ENCODE measurements around the gene ANKS1A.
"Not testable (repeated sequence)": the region's sequence is repeated elsewhere in the genome, so short reads cannot be mapped to it uniquely, and the experiment has no call there.

Gene ANKS1A

DNA sequence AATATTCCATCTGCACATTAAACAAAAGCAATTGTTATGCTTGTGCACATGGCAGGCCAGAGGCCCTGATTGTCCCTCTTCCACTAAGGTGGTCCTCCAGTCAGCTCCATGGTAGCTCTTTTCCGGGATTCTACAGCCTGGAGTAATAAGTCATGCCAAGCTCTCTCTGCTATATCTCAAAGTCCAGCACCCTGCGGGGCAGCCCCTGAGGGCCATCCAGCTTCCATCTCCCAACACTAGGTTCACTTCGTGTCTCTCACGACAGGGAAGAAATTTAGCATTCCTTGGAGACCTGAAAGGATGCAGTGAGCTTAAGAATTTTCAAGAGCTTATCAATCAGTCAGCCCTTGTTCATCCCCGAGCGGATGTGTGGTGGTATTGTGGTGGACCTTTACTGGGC lies 112.3 kb downstream of the ANKS1A start:
- not testable (repeated sequence) for DNase-seq

DNA sequence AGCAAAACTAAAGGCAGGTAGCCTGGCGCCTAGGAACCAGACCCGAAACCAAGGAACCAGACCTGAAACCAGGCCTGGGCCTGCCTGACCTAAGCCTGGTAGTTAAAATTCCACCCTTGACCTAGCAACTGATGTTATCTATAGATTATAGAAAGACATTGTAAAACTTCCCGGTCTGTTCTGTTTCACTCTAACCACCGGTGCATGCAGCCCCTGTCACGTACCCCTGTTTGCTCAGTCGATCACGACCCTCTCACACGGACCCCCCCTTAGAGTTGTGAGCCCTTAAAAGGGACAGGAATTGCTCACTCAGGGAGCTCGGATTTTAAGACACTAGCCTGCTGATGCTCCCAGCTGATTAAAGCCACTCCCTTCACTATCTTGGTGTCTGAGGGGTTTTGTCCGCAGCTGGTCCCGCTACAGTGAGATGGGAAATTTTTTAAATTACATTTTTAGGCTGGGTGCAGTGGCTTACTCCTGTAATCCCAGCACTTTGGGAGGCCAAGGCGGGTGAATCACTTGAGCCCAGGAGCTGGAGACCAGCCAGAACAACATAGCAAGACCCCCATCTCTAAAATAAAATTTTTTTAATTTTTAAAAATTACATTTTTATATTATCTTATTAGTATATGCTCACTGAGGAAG lies 115.0 kb downstream of the ANKS1A start:
- not testable (repeated sequence) for DNase-seq

- DNase-seq, result no peak
These were observed 118.0 kb downstream of the ANKS1A start for GRCh38 chr6:35007016-35007415.

GRCh38 chr6:35008858-35009257 lies 119.8 kb downstream of the ANKS1A start:
- no peak for DNase-seq

DNA sequence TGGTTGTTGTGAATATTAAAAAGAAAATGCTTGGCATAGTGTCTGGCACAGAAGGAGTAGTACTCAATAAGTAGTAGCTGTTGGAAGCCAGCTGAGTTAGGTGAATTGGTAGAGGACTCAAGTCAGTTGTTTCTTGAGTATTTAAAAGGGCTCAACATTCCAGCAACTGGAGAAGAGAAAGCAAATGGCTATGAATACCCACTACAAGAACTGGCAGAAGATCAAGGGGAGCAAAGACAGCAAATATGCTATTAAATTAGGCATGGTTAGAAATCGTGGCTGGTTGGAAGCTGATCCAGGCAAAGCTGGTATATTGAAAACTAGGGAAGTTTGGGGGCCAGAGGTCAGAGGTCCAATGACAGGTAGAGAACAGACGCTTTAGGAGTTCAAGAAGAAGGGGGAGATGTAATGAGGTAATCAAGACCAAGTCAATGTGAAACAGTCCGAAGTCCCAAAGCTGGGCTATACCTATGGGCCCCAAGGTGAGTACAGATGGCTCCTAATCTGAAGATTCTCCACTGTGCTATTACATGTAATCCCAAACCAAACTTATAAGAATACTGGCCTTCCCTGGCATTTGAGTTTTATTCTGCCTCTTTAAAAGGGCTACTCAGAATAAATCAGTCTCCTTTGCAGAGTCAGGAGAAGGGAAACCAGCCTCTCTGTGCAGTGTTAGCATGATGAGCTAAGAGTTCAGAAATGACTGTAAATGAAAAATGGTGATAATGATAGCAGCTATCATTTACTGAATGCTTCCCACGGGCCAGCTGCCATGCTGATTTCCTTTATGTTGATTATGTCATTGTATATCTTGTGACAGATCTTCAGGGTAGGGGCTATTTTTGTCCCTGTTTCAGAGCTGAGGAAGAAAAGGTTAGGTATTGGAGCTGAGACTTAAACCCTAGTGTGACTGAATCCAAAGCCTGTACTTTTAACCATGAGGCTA lies 122.3 kb downstream of the ANKS1A start:
- DNase-seq, result no peak

- no peak for DNase-seq
These were observed 124.6 kb downstream of the ANKS1A start for GRCh38 chr6:35013701-35014100.

- no peak for DNase-seq
These were observed 125.3 kb downstream of the ANKS1A start for GRCh38 chr6:35014341-35014740.

DNA sequence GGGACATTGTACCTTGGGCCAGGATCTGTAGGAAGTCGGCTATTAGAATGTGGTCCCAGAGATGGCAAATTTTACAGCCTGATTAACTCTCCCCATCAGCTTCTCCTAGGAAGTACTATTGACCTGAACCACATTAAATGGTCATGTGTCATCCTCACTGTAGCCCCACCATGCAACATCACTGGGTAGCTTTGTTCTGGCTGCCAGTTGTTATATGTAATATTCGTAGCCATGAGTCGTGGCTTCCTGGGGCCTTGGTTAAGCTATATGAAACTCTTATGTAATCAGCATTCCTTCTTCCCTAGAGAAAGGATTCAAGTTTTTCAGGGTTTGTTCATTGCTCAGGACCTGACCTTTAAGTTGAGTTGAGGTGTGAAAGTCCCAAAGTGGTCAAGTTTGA lies 125.7 kb downstream of the ANKS1A start:
- DNase-seq, result no peak

DNA sequence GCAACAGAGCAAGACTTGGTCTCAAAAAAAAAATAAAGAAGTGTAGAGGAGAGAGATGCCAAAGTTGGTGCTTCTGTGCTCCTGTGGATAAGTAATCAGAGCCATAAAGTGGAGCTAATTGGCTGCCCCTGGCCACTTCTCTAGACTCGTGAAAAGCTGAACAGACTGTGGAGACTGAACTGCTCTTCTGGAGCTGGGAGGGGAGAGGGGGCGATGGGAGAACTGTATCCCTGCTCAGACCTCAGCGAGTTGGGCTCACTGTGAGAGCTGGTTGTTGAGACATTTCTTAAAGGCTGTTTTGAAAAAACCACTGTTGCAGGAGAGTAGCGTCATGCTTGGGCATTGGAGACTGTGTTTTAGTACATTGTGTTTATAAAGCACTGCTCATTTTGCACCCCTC lies 126.4 kb downstream of the ANKS1A start:
- DNase-seq, result no peak

DNA sequence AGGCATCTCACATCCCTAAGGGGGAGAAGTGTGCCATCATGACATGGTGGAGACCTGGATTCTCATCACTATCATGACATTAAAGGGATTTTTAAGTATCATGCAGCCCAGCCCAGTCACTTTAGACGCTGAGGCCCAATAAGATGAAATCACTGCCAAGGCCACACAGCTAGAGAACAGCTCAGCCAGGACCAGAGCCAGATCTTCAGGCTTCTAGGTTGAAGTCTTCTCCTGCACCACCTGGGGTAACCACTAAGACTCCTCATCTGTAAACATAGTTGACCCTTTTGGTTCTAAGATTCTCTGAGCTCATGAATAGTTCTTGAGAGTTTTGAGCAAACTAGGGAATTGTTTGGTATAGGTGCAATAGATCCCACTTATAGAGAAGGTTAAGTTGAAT lies 126.9 kb downstream of the ANKS1A start:
- DNase-seq, result no peak

GRCh38 chr6:35016502-35017321 lies 127.7 kb downstream of the ANKS1A start:
- DNase-seq, result no peak

DNA sequence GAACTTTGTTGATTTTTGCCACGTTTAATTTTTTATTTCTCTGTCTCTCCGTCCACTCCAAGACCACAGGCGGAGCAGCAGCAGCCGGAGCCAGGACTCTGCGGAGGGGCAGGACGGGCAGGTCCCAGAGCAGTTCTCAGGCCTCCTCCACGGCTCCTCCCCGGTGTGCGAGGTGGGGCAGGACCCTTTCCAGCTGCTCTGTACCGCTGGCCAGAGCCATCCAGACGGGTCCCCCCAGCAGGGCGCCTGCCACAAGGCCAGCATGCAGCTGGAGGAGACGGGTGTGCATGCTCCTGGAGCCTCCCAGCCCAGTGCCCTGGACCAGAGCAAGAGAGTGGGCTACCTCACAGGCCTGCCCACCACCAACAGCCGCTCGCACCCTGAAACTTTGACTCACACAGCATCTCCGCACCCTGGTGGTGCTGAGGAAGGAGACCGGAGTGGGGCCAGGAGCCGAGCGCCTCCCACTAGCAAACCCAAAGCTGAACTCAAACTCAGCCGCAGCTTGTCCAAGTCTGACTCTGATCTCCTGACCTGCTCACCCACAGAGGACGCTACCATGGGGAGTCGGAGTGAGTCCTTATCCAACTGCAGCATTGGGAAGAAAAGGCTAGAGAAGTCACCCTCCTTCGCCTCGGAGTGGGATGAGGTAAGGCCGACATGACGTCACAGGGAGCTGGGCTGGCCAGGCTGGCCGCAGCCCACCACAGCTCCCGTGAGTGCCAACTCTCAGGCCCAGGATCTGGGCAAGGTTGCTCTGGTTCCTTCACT lies 128.5 kb downstream of the ANKS1A start:
- DNase-seq, result no peak

DNA sequence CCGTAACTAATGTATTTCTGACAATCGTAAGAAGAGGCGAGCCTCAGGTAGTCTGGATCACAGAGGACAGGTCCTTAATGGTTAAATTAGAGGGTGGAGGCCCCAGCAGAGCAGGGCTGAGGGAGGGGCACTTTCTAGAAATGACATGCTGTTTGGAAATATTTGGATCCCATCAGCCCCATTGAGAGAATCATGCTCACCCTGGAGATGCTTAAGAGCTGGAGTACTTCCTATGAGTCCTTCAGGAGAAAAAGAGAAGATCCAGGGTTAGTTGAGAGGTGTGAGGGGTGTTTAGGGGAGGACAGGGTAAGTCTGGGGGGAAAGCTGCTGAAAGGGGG lies 129.1 kb downstream of the ANKS1A start:
- no peak for DNase-seq

DNA sequence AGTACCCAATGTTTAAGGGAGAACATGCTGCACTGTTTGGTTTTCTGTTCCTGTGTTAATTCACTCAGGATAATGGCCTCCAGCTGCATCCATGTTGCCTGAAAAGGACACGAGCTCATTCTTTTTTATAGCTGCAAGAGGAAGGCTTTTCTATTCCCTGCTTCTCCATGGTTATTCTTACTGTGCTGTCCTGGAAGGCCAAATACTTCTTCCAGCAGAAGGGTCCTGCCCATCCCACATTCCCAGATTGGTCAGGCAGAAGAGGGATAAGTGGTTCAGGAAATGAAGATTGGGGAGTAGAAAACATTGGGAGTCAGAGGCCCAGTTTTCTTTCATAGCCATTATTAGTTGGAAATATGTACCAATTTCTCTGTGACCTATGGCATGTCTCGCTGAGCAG lies 129.7 kb downstream of the ANKS1A start:
- DNase-seq, result no peak

DNA sequence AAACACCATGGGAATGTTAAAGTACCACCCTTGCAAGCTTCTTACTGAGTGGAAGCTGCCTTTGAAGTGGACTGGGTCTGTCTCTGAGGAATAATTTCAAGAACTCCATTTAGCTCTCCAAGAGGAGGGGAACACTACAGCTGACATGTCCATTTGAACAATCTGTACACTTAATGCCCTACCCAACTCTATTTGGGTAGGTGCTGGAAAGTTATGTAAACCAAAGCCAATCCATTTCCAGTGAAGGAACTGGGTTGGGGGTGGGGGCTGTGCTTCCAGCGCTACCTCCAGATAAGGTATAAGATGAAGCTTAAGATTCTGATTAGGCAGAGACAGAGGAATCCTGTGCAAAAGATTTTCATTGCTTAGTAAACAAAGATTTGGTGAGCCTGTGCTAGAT lies 130.1 kb downstream of the ANKS1A start:
- no peak for DNase-seq

DNA sequence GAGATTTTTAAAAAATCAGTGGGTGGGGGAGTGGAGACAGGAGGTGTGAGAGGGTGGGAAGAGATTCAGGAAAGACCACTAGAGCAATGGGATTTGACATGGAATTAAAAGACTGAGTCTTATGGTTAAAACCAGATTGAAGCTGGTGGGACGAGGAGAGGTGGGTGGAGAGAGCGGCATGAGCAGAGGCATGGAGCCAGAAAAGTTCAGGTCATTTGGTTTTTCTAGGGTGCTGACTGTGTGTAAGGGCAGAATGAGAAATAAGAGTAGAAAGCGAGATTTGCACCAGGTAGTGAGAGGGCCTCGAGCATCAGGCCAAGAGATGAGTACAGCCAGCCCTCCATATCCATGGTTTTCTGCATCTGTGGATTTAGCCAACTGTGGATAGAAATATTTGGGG lies 130.8 kb downstream of the ANKS1A start:
- DNase-seq, result no peak

GRCh38 chr6:35021004-35021403 lies 131.9 kb downstream of the ANKS1A start:
- no peak for DNase-seq

DNA sequence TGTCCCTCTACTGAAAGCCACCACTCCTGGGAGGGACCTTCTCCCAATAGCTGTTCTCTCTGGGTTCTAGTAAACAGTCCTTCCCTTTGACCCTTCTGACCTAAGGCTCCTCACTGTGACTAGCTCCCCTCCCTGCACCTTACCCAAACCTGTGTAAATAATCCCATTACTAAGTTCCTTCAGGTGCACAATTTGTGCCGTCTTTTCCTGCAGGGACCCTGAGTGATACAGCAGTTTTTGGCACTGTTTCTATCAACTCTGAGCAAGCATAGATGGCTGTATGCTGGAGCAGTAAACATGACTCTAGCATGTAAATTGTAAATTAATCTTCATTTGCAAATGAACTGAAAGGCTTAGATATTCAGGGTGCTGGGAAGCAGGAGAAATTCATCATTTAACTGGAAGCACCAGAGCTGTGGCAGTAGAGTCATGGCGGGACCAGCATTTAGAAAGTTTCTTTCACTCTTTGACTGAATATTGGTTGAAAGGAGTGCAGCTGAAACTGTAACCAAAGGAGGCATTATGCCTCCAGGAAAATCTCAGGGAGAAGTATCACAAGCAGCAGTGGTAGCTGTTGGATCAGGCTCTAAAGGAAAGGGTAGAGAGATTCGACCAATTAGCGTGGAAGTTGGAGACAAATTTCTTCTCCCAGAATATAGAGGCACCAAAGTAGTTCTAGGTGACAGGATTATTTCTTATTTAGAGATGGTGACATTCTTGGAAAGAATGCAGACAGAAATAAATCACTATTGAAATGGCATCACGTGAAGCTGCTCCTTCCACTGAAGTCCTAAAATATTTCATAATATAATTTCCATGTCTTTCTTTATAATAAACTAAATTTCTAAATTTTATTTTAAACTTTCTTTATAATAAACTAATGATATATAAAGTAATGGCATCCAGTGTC lies 134.3 kb downstream of the ANKS1A start:
- no peak for DNase-seq

GRCh38 chr6:35024551-35025054 lies 135.5 kb downstream of the ANKS1A start:
- no peak for DNase-seq

- DNase-seq, result no peak
These were observed 136.5 kb downstream of the ANKS1A start for GRCh38 chr6:35025232-35026188.
